ENCODE data around the gene CTNND2. TPM values are rescaled to one million over a fixed set of nuclear protein-coding genes. Genes with fewer than 3 reads are reported as not detected.

CTNND2 gene
- total and polyA plus RNA-seq, 10 donors = 0.93 to 51.0 (median 21.5) TPM

DNA sequence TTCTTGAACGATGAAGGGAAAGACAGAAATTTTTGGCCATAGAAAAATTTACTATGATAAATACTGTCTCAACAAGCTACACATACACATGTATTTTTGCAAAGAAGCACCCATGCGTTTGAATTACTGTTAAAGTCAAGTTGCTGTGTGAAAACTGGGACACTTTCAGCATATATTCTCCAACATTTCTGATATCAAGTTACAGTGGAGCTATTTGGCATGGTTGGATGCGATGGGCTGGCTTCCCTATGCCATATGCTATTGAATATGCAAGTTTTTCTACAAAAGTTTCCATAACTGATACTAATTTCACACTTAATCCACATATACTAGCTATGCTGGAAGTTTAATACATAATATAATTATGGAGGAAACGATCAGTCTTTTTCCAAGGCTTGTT, 381.4 kb downstream of the CTNND2 start:
- no peak overlapping the region for H3K27ac ChIP-seq
- no peaks in the 10 kb centered on the region for H3K27me3 ChIP-seq (replicated peaks in 1 of 7)
- H3K36me3 ChIP-seq = no peaks in the 10 kb centered on the region
- no peak overlapping the region for H3K4me3 ChIP-seq
- no peak for DNase-seq
- 79 to 93% (median 86%) methylated on average over 4 of the region's 4 CpGs for WGBS, 5 donors
- no peak for TF ChIP-seq POLR2AphosphoS5 (IDR thresholded peaks at IDR 0.05)
- no peak for TF ChIP-seq POLR2A (IDR thresholded peaks at IDR 0.05)
- no peak for TF ChIP-seq CTCF (IDR thresholded peaks at IDR 0.05 in 8 of 11, conservative IDR thresholded peaks at IDR 0.05 in 3 of 11)
- H3K4me1 ChIP-seq = peaks cover 0 to 5% (median 0%) of the 10 kb centered on the region in 6 donors
- no peaks in the 10 kb centered on the region for H3K9me3 ChIP-seq
- intact Hi-C loops (cut with DNase I; ENCODE audit: low total_unique reads) = no loop called here

GRCh38 chr5:11520241-11520930, 383.9 kb downstream of the CTNND2 start:
- Histone ChIP-seq H3K27me3 (replicated peaks in 1 of 7) (no peaks in the 10 kb centered on the region), H3K4me3 (no peak overlapping the region), H3K9me3 (no peaks in the 10 kb centered on the region), H3K4me1 (peaks cover 0 to 5% (median 0%) of the 10 kb centered on the region in 6 donors), H3K27ac (no peak overlapping the region), H3K36me3 (no peaks in the 10 kb centered on the region)
- no peak for DNase-seq
- 85 to 95% (median 92%) methylated on average over 3 of the region's 3 CpGs for WGBS, 5 donors
- TF ChIP-seq POLR2AphosphoS5 (IDR thresholded peaks at IDR 0.05) = no peak
- intact Hi-C loops (cut with DNase I; ENCODE audit: low total_unique reads) = no loop called here

DNA sequence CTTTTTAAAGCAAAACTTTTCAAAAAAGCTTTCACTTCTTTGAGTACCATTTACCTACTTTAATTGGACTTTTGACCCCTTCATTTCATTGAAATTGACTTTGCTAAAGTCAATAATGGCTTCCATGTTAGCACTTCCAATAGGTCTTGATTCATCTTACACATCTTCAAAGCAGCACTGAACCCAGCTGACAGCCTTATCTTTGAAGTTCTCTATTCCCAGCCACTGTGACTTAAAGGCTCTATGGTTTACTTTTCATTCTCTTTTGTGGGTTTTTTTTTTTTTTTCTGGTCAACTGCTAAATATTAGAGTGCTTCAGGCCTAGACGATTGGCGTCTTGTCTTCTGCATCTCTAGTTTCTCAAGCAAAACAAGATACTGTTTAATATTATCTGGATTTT, 385.0 kb downstream of the CTNND2 start:
- TF ChIP-seq POLR2A (IDR thresholded peaks at IDR 0.05) = no peak
- no peak for TF ChIP-seq POLR2AphosphoS5 (IDR thresholded peaks at IDR 0.05)
- no peak for TF ChIP-seq CTCF (IDR thresholded peaks at IDR 0.05 in 8 of 11, conservative IDR thresholded peaks at IDR 0.05 in 3 of 11)
- 84 to 94% (median 85%) methylated on average over 2 of the region's 2 CpGs for WGBS, 5 donors
- H3K4me1 ChIP-seq = no peaks in the 10 kb centered on the region
- no peaks in the 10 kb centered on the region for H3K9me3 ChIP-seq
- no peaks in the 10 kb centered on the region for H3K36me3 ChIP-seq
- H3K27me3 ChIP-seq (replicated peaks in 1 of 7) = no peaks in the 10 kb centered on the region
- H3K27ac ChIP-seq = no peak overlapping the region
- no peak overlapping the region for H3K4me3 ChIP-seq
- DNase-seq = no peak
- intact Hi-C loops (cut with DNase I; ENCODE audit: low total_unique reads) = no loop called here

- Histone ChIP-seq H3K4me3 (no peak overlapping the region), H3K36me3 (no peaks in the 10 kb centered on the region), H3K27me3 (replicated peaks in 1 of 7) (no peaks in the 10 kb centered on the region), H3K9me3 (no peaks in the 10 kb centered on the region), H3K27ac (no peak overlapping the region), H3K4me1 (no peaks in the 10 kb centered on the region)
- WGBS, 5 donors = 72 to 86% (median 75%) methylated on average over 2 of the region's 2 CpGs
- intact Hi-C loops (cut with DNase I; ENCODE audit: low total_unique reads) = no loop called here
- DNase-seq = no peak
- TF ChIP-seq POLR2AphosphoS5 (IDR thresholded peaks at IDR 0.05) = no peak
- TF ChIP-seq CTCF (IDR thresholded peaks at IDR 0.05 in 8 of 11, conservative IDR thresholded peaks at IDR 0.05 in 3 of 11) = no peak
- no peak for TF ChIP-seq POLR2A (IDR thresholded peaks at IDR 0.05)
These were observed 385.6 kb downstream of the CTNND2 start for GRCh38 chr5:11518676-11519075.
